ENCODE measurements around the gene CELF2. TPM values are rescaled to one million over a fixed set of nuclear protein-coding genes. Genes with fewer than 3 reads are reported as not detected.
A peak's percentile ranks its signal among the peaks of the same experiment; 100 is the strongest.

CELF2 gene
- total RNA-seq, 1 experiment from 2014 or later = 28.7 TPM

- H2AFZ ChIP-seq (ENCODE audit: low read length) = no peak overlapping the region
- 0 out of 5 replicates have a peak, but pooled peaks cover 0 to 2% of the 10 kb centered on the region in 2 experiments for H3K9me3 Mint-ChIP-seq
- H3K4me1 ChIP-seq (ENCODE audit: insufficient read depth, low read length) = peaks cover 9% of the 10 kb centered on the region; the same call in 1 of the 2 replicates
- H3K4me1 Mint-ChIP-seq = peaks cover 48 to 64% of the 10 kb centered on the region in 2 experiments
- no peak overlapping the region for H2AK5ac ChIP-seq (ENCODE audit: insufficient read length, low read length)
- H2BK120ac ChIP-seq (ENCODE audit: low read depth, low read length, poor library complexity, severe bottlenecking) = no peak overlapping the region
- no peak overlapping the region for H3K4ac ChIP-seq (ENCODE audit: low read depth, low read length)
- no peak overlapping the region for H3T11ph ChIP-seq (ENCODE audit: low read length)
- H2BK12ac ChIP-seq (ENCODE audit: insufficient read length, low read depth, low read length) = no peak overlapping the region
- no peak overlapping the region for H2BK15ac ChIP-seq (ENCODE audit: low read depth, low read length)
- no peak overlapping the region for H3K18ac ChIP-seq (ENCODE audit: insufficient read length, low read depth, low read length)
- no peaks in the 10 kb centered on the region for H3K27me3 Mint-ChIP-seq (ENCODE audit: low read depth)
- H4K91ac ChIP-seq (ENCODE audit: insufficient read length, low read depth, low read length) = no peak overlapping the region
- H3K4me2 ChIP-seq (ENCODE audit: insufficient read depth, insufficient read length, low read length) = no peak overlapping the region
- no peaks in the 10 kb centered on the region for H4K20me1 ChIP-seq (ENCODE audit: control insufficient read depth, insufficient read depth, insufficient read length)
- no peak overlapping the region for H3K56ac ChIP-seq (ENCODE audit: insufficient read length, low read depth, low read length)
- H3K27ac ChIP-seq (ENCODE audit: insufficient read length, low read depth, low read length) = no peak overlapping the region
- no CpG with 5 or more reads among the region's 5 CpGs for WGBS (ENCODE audit: extremely low coverage, insufficient read length, low lambda C conversion rate)
- no peaks in the 10 kb centered on the region for H3K79me2 ChIP-seq (ENCODE audit: insufficient read depth, low read length)
- no peak overlapping the region for H3K9ac ChIP-seq (ENCODE audit: extremely low read depth, insufficient read length, low read length)
- H4K5ac ChIP-seq (ENCODE audit: insufficient read length, low read depth, low read length) = no peak overlapping the region
- H3K9me3 ChIP-seq (ENCODE audit: control insufficient read depth, low read depth, low read length) = no peaks in the 10 kb centered on the region
- no peak for DNase-seq
- no peak overlapping the region for H3K23ac ChIP-seq (ENCODE audit: insufficient read length, low read depth, low read length)
- no peak overlapping the region for H3K14ac ChIP-seq (ENCODE audit: insufficient read depth, low read length)
- H3K79me1 ChIP-seq (ENCODE audit: insufficient read depth, low read depth, low read length, poor library complexity, severe bottlenecking) = no peaks in the 10 kb centered on the region
- TF ChIP-seq CTCF (conservative IDR thresholded peaks at IDR 0.05) = no peak
- H3K27me3 ChIP-seq (ENCODE audit: insufficient read depth, low read length) = no peaks in the 10 kb centered on the region
- no peak overlapping the region for H2BK20ac ChIP-seq (ENCODE audit: low read depth, low read length, poor library complexity, severe bottlenecking)
- no peak overlapping the region for H3K4me3 Mint-ChIP-seq
- H2BK5ac ChIP-seq (ENCODE audit: insufficient read length, low read length) = no peak overlapping the region
- no peak overlapping the region for H4K8ac ChIP-seq (replicated peaks; ENCODE audit: insufficient read length, low read depth, low read length)
- H3K23me2 ChIP-seq (ENCODE audit: insufficient read length, low read depth, low read length, poor library complexity, severe bottlenecking) = no peaks in the 10 kb centered on the region
- H3K27ac Mint-ChIP-seq = peak overlapping the region in 1 of 3 experiments; percentile 75; a peak in 1 of 7 replicates
- H3K36me3 Mint-ChIP-seq (ENCODE audit: insufficient read depth in 1 of 3, low read depth in 3 of 3) = peaks cover 0 to 15% (median 7%) of the 10 kb centered on the region in 3 experiments; a peak in 6 of 7 replicates
Measured at GRCh38 chr10:11191678-11192077, 174.0 kb downstream of the CELF2 start.
